ENCODE data around the gene DMPK.
"Not testable (repeated sequence)": the region's sequence is repeated elsewhere in the genome, so short reads cannot be mapped to it uniquely, and the experiment has no call there.

DMPK gene

GRCh38 chr19:45761714-45762113 is 20.6 kb downstream of the DMPK start:
- Histone ChIP-seq H3K36me3 (ENCODE audit: control insufficient read depth, insufficient read depth, low read length) (peaks cover 8% of the 10 kb centered on the region), H3K4me3 (ENCODE audit: extremely low read depth, insufficient read depth, low read length, poor library complexity, severe bottlenecking) (no peak overlapping the region), H3K9me3 (ENCODE audit: control insufficient read depth, low read length) (no peaks in the 10 kb centered on the region), H3K27ac (ENCODE audit: low read depth, low read length, severe bottlenecking) (no peak overlapping the region), H3K4me1 (ENCODE audit: control insufficient read depth, insufficient read depth, low read length, poor library complexity, severe bottlenecking) (peaks cover 31% of the 10 kb centered on the region)
- WGBS, 2 experiments (ENCODE audit: insufficient coverage in 2 of 2), result 61 to 73% methylated on average over 7 to 17 of the region's 17 CpGs

GRCh38 chr19:45758921-45759320 is 23.4 kb downstream of the DMPK start:
- Histone ChIP-seq H3K27ac (ENCODE audit: low read depth, low read length, severe bottlenecking) (no peak overlapping the region), H3K4me1 (ENCODE audit: control insufficient read depth, insufficient read depth, low read length, poor library complexity, severe bottlenecking) (peaks cover 3% of the 10 kb centered on the region), H3K4me3 (ENCODE audit: extremely low read depth, insufficient read depth, low read length, poor library complexity, severe bottlenecking) (no peak overlapping the region), H3K36me3 (ENCODE audit: control insufficient read depth, insufficient read depth, low read length) (no peaks in the 10 kb centered on the region), H3K9me3 (ENCODE audit: control insufficient read depth, low read length) (no peaks in the 10 kb centered on the region)
- WGBS, 2 experiments (ENCODE audit: insufficient coverage in 2 of 2), result 86 to 91% methylated on average over 9 of the region's 9 CpGs

- 85 to 88% methylated on average over 9 of the region's 9 CpGs for WGBS, 2 experiments (ENCODE audit: insufficient coverage in 2 of 2)
- Histone ChIP-seq H3K4me1 (ENCODE audit: control insufficient read depth, insufficient read depth, low read length, poor library complexity, severe bottlenecking) (no peaks in the 10 kb centered on the region), H3K9me3 (ENCODE audit: control insufficient read depth, low read length) (no peaks in the 10 kb centered on the region), H3K4me3 (ENCODE audit: extremely low read depth, insufficient read depth, low read length, poor library complexity, severe bottlenecking) (no peak overlapping the region), H3K36me3 (ENCODE audit: control insufficient read depth, insufficient read depth, low read length) (no peaks in the 10 kb centered on the region), H3K27ac (ENCODE audit: low read depth, low read length, severe bottlenecking) (no peak overlapping the region)
These were observed 24.6 kb downstream of the DMPK start for GRCh38 chr19:45757695-45758094.

GRCh38 chr19:45754323-45754722 is 28.0 kb downstream of the DMPK start:
- H3K9me3 ChIP-seq (ENCODE audit: control insufficient read depth, low read length), result no peaks in the 10 kb centered on the region
- H3K27ac ChIP-seq (ENCODE audit: low read depth, low read length, severe bottlenecking), result no peak overlapping the region
- H3K36me3 ChIP-seq (ENCODE audit: control insufficient read depth, insufficient read depth, low read length), result no peaks in the 10 kb centered on the region
- H3K4me1 ChIP-seq (ENCODE audit: control insufficient read depth, insufficient read depth, low read length, poor library complexity, severe bottlenecking), result peaks cover 4% of the 10 kb centered on the region
- no peak overlapping the region for H3K4me3 ChIP-seq (ENCODE audit: extremely low read depth, insufficient read depth, low read length, poor library complexity, severe bottlenecking)
- WGBS, 2 experiments (ENCODE audit: insufficient coverage in 2 of 2), result 93 to 94% methylated on average over 6 to 8 of the region's 8 CpGs

GRCh38 chr19:45753548-45753947 is 28.7 kb downstream of the DMPK start:
- Histone ChIP-seq H3K4me1 (ENCODE audit: control insufficient read depth, insufficient read depth, low read length, poor library complexity, severe bottlenecking) (peaks cover 4% of the 10 kb centered on the region), H3K4me3 (ENCODE audit: extremely low read depth, insufficient read depth, low read length, poor library complexity, severe bottlenecking) (no peak overlapping the region), H3K36me3 (ENCODE audit: control insufficient read depth, insufficient read depth, low read length) (no peaks in the 10 kb centered on the region), H3K9me3 (ENCODE audit: control insufficient read depth, low read length) (no peaks in the 10 kb centered on the region), H3K27ac (ENCODE audit: low read depth, low read length, severe bottlenecking) (no peak overlapping the region)
- 51 to 61% methylated on average over 4 to 5 of the region's 6 CpGs for WGBS, 2 experiments (ENCODE audit: insufficient coverage in 2 of 2)

GRCh38 chr19:45752639-45753038 is 29.7 kb downstream of the DMPK start:
- Histone ChIP-seq H3K4me3 (ENCODE audit: extremely low read depth, insufficient read depth, low read length, poor library complexity, severe bottlenecking) (no peak overlapping the region), H3K4me1 (ENCODE audit: control insufficient read depth, insufficient read depth, low read length, poor library complexity, severe bottlenecking) (peaks cover 4% of the 10 kb centered on the region), H3K9me3 (ENCODE audit: control insufficient read depth, low read length) (no peaks in the 10 kb centered on the region), H3K36me3 (ENCODE audit: control insufficient read depth, insufficient read depth, low read length) (no peaks in the 10 kb centered on the region), H3K27ac (ENCODE audit: low read depth, low read length, severe bottlenecking) (no peak overlapping the region)
- WGBS, 2 experiments (ENCODE audit: insufficient coverage in 2 of 2), result 93 to 100% methylated on average over 2 to 4 of the region's 12 CpGs

- H3K4me1 ChIP-seq (ENCODE audit: control insufficient read depth, insufficient read depth, low read length, poor library complexity, severe bottlenecking); H3K27ac ChIP-seq (ENCODE audit: low read depth, low read length, severe bottlenecking); H3K9me3 ChIP-seq (ENCODE audit: control insufficient read depth, low read length); H3K4me3 ChIP-seq (ENCODE audit: extremely low read depth, insufficient read depth, low read length, poor library complexity, severe bottlenecking); H3K36me3 ChIP-seq (ENCODE audit: control insufficient read depth, insufficient read depth, low read length): not testable (repeated sequence)
- WGBS, 2 experiments (ENCODE audit: insufficient coverage in 2 of 2), result 100% methylated on average over 3 to 4 of the region's 10 CpGs
These were observed 30.8 kb downstream of the DMPK start for GRCh38 chr19:45751483-45751882.

- WGBS, 2 experiments (ENCODE audit: insufficient coverage in 2 of 2), result 98 to 100% methylated on average over 3 of the region's 5 CpGs
- H3K4me3 ChIP-seq (ENCODE audit: extremely low read depth, insufficient read depth, low read length, poor library complexity, severe bottlenecking), result no peak overlapping the region
- H3K27ac ChIP-seq (ENCODE audit: low read depth, low read length, severe bottlenecking), result no peak overlapping the region
- no peaks in the 10 kb centered on the region for H3K36me3 ChIP-seq (ENCODE audit: control insufficient read depth, insufficient read depth, low read length)
- H3K9me3 ChIP-seq (ENCODE audit: control insufficient read depth, low read length), result no peaks in the 10 kb centered on the region
- H3K4me1 ChIP-seq (ENCODE audit: control insufficient read depth, insufficient read depth, low read length, poor library complexity, severe bottlenecking), result peaks cover 8% of the 10 kb centered on the region
These were observed 34.8 kb downstream of the DMPK start for GRCh38 chr19:45747513-45747912.

GRCh38 chr19:45746866-45747265 is 35.4 kb downstream of the DMPK start:
- 88 to 92% methylated on average over 4 to 5 of the region's 5 CpGs for WGBS, 2 experiments (ENCODE audit: insufficient coverage in 2 of 2)
- H3K36me3 ChIP-seq (ENCODE audit: control insufficient read depth, insufficient read depth, low read length), result no peaks in the 10 kb centered on the region
- no peak overlapping the region for H3K4me3 ChIP-seq (ENCODE audit: extremely low read depth, insufficient read depth, low read length, poor library complexity, severe bottlenecking)
- H3K4me1 ChIP-seq (ENCODE audit: control insufficient read depth, insufficient read depth, low read length, poor library complexity, severe bottlenecking), result peaks cover 8% of the 10 kb centered on the region
- no peaks in the 10 kb centered on the region for H3K9me3 ChIP-seq (ENCODE audit: control insufficient read depth, low read length)
- H3K27ac ChIP-seq (ENCODE audit: low read depth, low read length, severe bottlenecking), result no peak overlapping the region

- no peak overlapping the region for H3K4me3 ChIP-seq (ENCODE audit: extremely low read depth, insufficient read depth, low read length, poor library complexity, severe bottlenecking)
- 93 to 98% methylated on average over 6 of the region's 6 CpGs for WGBS, 2 experiments (ENCODE audit: insufficient coverage in 2 of 2)
- peaks cover 8% of the 10 kb centered on the region for H3K4me1 ChIP-seq (ENCODE audit: control insufficient read depth, insufficient read depth, low read length, poor library complexity, severe bottlenecking)
- no peaks in the 10 kb centered on the region for H3K36me3 ChIP-seq (ENCODE audit: control insufficient read depth, insufficient read depth, low read length)
- no peaks in the 10 kb centered on the region for H3K9me3 ChIP-seq (ENCODE audit: control insufficient read depth, low read length)
- no peak overlapping the region for H3K27ac ChIP-seq (ENCODE audit: low read depth, low read length, severe bottlenecking)
These were observed 36.7 kb downstream of the DMPK start for GRCh38 chr19:45745606-45746005.

GRCh38 chr19:45742969-45743368 is 39.3 kb downstream of the DMPK start:
- no peaks in the 10 kb centered on the region for H3K36me3 ChIP-seq (ENCODE audit: control insufficient read depth, insufficient read depth, low read length)
- no peak overlapping the region for H3K27ac ChIP-seq (ENCODE audit: low read depth, low read length, severe bottlenecking)
- no peak overlapping the region for H3K4me3 ChIP-seq (ENCODE audit: extremely low read depth, insufficient read depth, low read length, poor library complexity, severe bottlenecking)
- peaks cover 4% of the 10 kb centered on the region for H3K4me1 ChIP-seq (ENCODE audit: control insufficient read depth, insufficient read depth, low read length, poor library complexity, severe bottlenecking)
- WGBS, 2 experiments (ENCODE audit: insufficient coverage in 2 of 2), result 87 to 92% methylated on average over 3 of the region's 4 CpGs
- H3K9me3 ChIP-seq (ENCODE audit: control insufficient read depth, low read length), result no peaks in the 10 kb centered on the region

Measured in mesodermal cell (in vitro differentiated cells).